DOHH2 (cell line): ENCODE data around the gene FBXO15.

Source experiments
- CTCF ChIP-seq: fragments of 200-600 bp; sonication (generic); IDR thresholded peaks from one replicate; pipeline ENCODE4 v1.5.1; 2014; ENCODE audit warnings: antibody characterized with exemption, mild to moderate bottlenecking, low read depth, low read length; ENCODE audit not compliant: poor library complexity, severe bottlenecking
- EZH2phosphoT487 ChIP-seq: fragments of 200-600 bp; sonication (generic); IDR thresholded peaks from 2 replicates; pipeline ENCODE4 v1.6.1; 2017; ENCODE audit warnings: borderline replicate concordance, mild to moderate bottlenecking, antibody characterized with exemption, low read length, moderate library complexity, mixed read lengths

GRCh38 chr18:74092922-74093321, 54.7 kb downstream of the FBXO15 start:
- TF ChIP-seq EZH2phosphoT487 (no peak), CTCF (no peak)
